ENCODE data around the gene SORCS3.

Gene SORCS3

GRCh38 chr10:105128111-105128510, 487.0 kb downstream of the SORCS3 start:
- Histone ChIP-seq H3K27ac (ENCODE audit: low read length) (no peak overlapping the region), H3K9me2 (replicated peaks; ENCODE audit: insufficient read depth, low read length) (no peaks in the 10 kb centered on the region), H3K9me3 (replicated peaks; ENCODE audit: insufficient read depth, low read length) (no peaks in the 10 kb centered on the region), H3K4me1 (ENCODE audit: low read length) (no peaks in the 10 kb centered on the region), H3K79me2 (ENCODE audit: low read length) (no peaks in the 10 kb centered on the region), H3K4me3 (ENCODE audit: low read length) (no peak overlapping the region), H3K36me3 (replicated peaks; ENCODE audit: insufficient read depth, low read length) (no peaks in the 10 kb centered on the region), H3F3A (ENCODE audit: insufficient read depth, low read length) (no peaks in the 10 kb centered on the region), H3K27me3 (replicated peaks; ENCODE audit: insufficient read depth, low read length) (no peaks in the 10 kb centered on the region), H3K9ac (ENCODE audit: low read length) (no peak overlapping the region), H3K4me2 (ENCODE audit: low read depth, low read length) (no peak overlapping the region), H2AFZ (ENCODE audit: low read length) (no peak overlapping the region), H4K20me1 (ENCODE audit: insufficient read depth, low read length) (no peaks in the 10 kb centered on the region)
- no peak for DNase-seq
- TF ChIP-seq EZH2 (optimal IDR thresholded peaks at IDR 0.05; ENCODE audit: low read depth, low read length): no peak
- TF ChIP-seq CTCF (IDR thresholded peaks at IDR 0.05; ENCODE audit: low read length): no peak
- no peak for TF ChIP-seq EZH2phosphoT487 (IDR thresholded peaks at IDR 0.05; ENCODE audit: low read length)

GRCh38 chr10:105138358-105138757, 497.3 kb downstream of the SORCS3 start:
- no peaks in the 10 kb centered on the region for H3K79me2 ChIP-seq (ENCODE audit: low read length)
- H3K27ac ChIP-seq (ENCODE audit: low read length): no peak overlapping the region
- no peaks in the 10 kb centered on the region for H4K20me1 ChIP-seq (ENCODE audit: insufficient read depth, low read length)
- no peak overlapping the region for H3K4me3 ChIP-seq (ENCODE audit: low read length)
- H3K9me3 ChIP-seq (replicated peaks; ENCODE audit: insufficient read depth, low read length): no peaks in the 10 kb centered on the region
- TF ChIP-seq EZH2phosphoT487 (IDR thresholded peaks at IDR 0.05; ENCODE audit: low read length) (no peak), CTCF (IDR thresholded peaks at IDR 0.05; ENCODE audit: low read length) (no peak), EZH2 (optimal IDR thresholded peaks at IDR 0.05; ENCODE audit: low read depth, low read length) (no peak)
- H3K27me3 ChIP-seq (replicated peaks; ENCODE audit: insufficient read depth, low read length): no peaks in the 10 kb centered on the region
- no peaks in the 10 kb centered on the region for H3K36me3 ChIP-seq (replicated peaks; ENCODE audit: insufficient read depth, low read length)
- no peak overlapping the region for H3K9ac ChIP-seq (ENCODE audit: low read length)
- no peak for DNase-seq
- no peaks in the 10 kb centered on the region for H3K4me1 ChIP-seq (ENCODE audit: low read length)
- H3K9me2 ChIP-seq (replicated peaks; ENCODE audit: insufficient read depth, low read length): no peaks in the 10 kb centered on the region
- no peak overlapping the region for H2AFZ ChIP-seq (ENCODE audit: low read length)
- H3K4me2 ChIP-seq (ENCODE audit: low read depth, low read length): no peak overlapping the region
- H3F3A ChIP-seq (ENCODE audit: insufficient read depth, low read length): no peaks in the 10 kb centered on the region

DNA sequence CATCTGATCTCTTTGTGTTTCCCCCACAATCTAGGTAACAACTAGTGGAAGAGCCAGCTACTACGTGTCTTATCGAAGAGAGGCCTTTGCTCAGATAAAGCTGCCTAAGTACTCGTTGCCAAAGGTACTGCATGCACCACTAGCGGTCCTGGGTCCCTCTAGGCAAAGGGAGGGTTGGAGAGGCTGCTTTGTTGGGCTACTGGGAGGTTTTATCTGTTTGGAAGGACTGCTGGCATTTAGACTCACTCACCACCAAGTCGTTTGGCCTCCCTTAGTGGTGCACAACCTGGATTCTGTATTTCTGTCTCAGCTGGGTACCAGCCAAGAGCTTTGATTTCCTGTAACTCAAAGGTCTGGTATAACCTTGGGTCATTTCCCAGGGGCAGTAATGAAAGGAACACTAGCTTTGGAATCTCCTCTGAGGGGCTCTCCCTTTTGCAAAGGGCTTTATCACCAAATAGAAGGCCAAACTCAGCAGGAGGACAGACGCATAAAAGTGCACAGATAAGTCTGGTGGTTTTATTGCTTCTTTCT, 498.3 kb downstream of the SORCS3 start:
- no peak for DNase-seq
- H3K27ac ChIP-seq (ENCODE audit: low read length): no peak overlapping the region
- H4K20me1 ChIP-seq (ENCODE audit: insufficient read depth, low read length): no peaks in the 10 kb centered on the region
- TF ChIP-seq CTCF (IDR thresholded peaks at IDR 0.05; ENCODE audit: low read length) (no peak), EZH2phosphoT487 (IDR thresholded peaks at IDR 0.05; ENCODE audit: low read length) (no peak), EZH2 (optimal IDR thresholded peaks at IDR 0.05; ENCODE audit: low read depth, low read length) (no peak)
- H3K9me2 ChIP-seq (replicated peaks; ENCODE audit: insufficient read depth, low read length): no peaks in the 10 kb centered on the region
- no peak overlapping the region for H3K4me3 ChIP-seq (ENCODE audit: low read length)
- H3K36me3 ChIP-seq (replicated peaks; ENCODE audit: insufficient read depth, low read length): no peaks in the 10 kb centered on the region
- H2AFZ ChIP-seq (ENCODE audit: low read length): no peak overlapping the region
- H3K4me2 ChIP-seq (ENCODE audit: low read depth, low read length): no peak overlapping the region
- H3K4me1 ChIP-seq (ENCODE audit: low read length): no peaks in the 10 kb centered on the region
- no peaks in the 10 kb centered on the region for H3K79me2 ChIP-seq (ENCODE audit: low read length)
- H3K27me3 ChIP-seq (replicated peaks; ENCODE audit: insufficient read depth, low read length): no peaks in the 10 kb centered on the region
- no peak overlapping the region for H3K9ac ChIP-seq (ENCODE audit: low read length)
- no peaks in the 10 kb centered on the region for H3F3A ChIP-seq (ENCODE audit: insufficient read depth, low read length)
- no peaks in the 10 kb centered on the region for H3K9me3 ChIP-seq (replicated peaks; ENCODE audit: insufficient read depth, low read length)

All from MM.1S (cell line).